ENCODE results near the gene CCDC40. TPM values are rescaled to one million over a fixed set of nuclear protein-coding genes. Genes with fewer than 3 reads are reported as not detected.

The CCDC40 gene
- total and polyA plus RNA-seq, 2 of the 13 experiments (the other 11 are each of a cell fraction or from before 2014, with no cell fraction given), result 4.1 to 5.5 TPM

- TF ChIP-seq, protein P1, sequence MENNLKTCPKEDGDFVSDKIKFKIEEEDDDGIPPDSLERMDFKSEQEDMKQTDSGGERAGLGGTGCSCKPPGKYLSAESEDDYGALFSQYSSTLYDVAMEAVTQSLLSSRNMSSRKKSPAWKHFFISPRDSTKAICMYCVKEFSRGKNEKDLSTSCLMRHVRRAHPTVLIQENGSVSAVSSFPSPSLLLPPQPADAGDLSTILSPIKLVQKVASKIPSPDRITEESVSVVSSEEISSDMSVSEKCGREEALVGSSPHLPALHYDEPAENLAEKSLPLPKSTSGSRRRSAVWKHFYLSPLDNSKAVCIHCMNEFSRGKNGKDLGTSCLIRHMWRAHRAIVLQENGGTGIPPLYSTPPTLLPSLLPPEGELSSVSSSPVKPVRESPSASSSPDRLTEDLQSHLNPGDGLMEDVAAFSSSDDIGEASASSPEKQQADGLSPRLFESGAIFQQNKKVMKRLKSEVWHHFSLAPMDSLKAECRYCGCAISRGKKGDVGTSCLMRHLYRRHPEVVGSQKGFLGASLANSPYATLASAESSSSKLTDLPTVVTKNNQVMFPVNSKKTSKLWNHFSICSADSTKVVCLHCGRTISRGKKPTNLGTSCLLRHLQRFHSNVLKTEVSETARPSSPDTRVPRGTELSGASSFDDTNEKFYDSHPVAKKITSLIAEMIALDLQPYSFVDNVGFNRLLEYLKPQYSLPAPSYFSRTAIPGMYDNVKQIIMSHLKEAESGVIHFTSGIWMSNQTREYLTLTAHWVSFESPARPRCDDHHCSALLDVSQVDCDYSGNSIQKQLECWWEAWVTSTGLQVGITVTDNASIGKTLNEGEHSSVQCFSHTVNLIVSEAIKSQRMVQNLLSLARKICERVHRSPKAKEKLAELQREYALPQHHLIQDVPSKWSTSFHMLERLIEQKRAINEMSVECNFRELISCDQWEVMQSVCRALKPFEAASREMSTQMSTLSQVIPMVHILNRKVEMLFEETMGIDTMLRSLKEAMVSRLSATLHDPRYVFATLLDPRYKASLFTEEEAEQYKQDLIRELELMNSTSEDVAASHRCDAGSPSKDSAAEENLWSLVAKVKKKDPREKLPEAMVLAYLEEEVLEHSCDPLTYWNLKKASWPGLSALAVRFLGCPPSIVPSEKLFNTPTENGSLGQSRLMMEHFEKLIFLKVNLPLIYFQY (CRISPR knock-in tag; IDR thresholded peaks at IDR 0.05; ENCODE audit: borderline replicate concordance), result 0 out of 2 replicates have a peak, but pooled peaks have one; percentile 33
- TF ChIP-seq ZSCAN22 (CRISPR knock-in tag; IDR thresholded peaks at IDR 0.05) (no peak), JARID2 (CRISPR knock-in tag; IDR thresholded peaks at IDR 0.05; ENCODE audit: insufficient replicate concordance) (no peak), PAX8 (CRISPR knock-in tag; IDR thresholded peaks at IDR 0.05; ENCODE audit: borderline replicate concordance) (no peak), LCORL (IDR thresholded peaks at IDR 0.05) (no peak), LCORL (CRISPR knock-in tag; IDR thresholded peaks at IDR 0.05) (peak; percentile 56; the same call in 1 of the 2 replicates), ZNF724P (CRISPR knock-in tag; IDR thresholded peaks at IDR 0.05; ENCODE audit: borderline replicate concordance) (no peak), ONECUT2 (CRISPR knock-in tag; IDR thresholded peaks at IDR 0.05) (no peak), PREB (CRISPR knock-in tag; IDR thresholded peaks at IDR 0.05) (no peak), TP53 (CRISPR knock-in tag; conservative IDR thresholded peaks at IDR 0.05) (no peak), ZNF569 (CRISPR knock-in tag; IDR thresholded peaks at IDR 0.05; ENCODE audit: borderline replicate concordance) (no peak), ZNF33B (CRISPR knock-in tag; IDR thresholded peaks at IDR 0.05) (no peak)
- TF ChIP-seq, protein P2, sequence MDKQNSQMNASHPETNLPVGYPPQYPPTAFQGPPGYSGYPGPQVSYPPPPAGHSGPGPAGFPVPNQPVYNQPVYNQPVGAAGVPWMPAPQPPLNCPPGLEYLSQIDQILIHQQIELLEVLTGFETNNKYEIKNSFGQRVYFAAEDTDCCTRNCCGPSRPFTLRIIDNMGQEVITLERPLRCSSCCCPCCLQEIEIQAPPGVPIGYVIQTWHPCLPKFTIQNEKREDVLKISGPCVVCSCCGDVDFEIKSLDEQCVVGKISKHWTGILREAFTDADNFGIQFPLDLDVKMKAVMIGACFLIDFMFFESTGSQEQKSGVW (CRISPR knock-in tag; IDR thresholded peaks at IDR 0.05; ENCODE audit: borderline replicate concordance), result no peak
- TF ChIP-seq, protein P3, sequence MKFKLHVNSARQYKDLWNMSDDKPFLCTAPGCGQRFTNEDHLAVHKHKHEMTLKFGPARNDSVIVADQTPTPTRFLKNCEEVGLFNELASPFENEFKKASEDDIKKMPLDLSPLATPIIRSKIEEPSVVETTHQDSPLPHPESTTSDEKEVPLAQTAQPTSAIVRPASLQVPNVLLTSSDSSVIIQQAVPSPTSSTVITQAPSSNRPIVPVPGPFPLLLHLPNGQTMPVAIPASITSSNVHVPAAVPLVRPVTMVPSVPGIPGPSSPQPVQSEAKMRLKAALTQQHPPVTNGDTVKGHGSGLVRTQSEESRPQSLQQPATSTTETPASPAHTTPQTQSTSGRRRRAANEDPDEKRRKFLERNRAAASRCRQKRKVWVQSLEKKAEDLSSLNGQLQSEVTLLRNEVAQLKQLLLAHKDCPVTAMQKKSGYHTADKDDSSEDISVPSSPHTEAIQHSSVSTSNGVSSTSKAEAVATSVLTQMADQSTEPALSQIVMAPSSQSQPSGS (CRISPR knock-in tag; IDR thresholded peaks at IDR 0.05), result no peak
- TF ChIP-seq, protein P4, sequence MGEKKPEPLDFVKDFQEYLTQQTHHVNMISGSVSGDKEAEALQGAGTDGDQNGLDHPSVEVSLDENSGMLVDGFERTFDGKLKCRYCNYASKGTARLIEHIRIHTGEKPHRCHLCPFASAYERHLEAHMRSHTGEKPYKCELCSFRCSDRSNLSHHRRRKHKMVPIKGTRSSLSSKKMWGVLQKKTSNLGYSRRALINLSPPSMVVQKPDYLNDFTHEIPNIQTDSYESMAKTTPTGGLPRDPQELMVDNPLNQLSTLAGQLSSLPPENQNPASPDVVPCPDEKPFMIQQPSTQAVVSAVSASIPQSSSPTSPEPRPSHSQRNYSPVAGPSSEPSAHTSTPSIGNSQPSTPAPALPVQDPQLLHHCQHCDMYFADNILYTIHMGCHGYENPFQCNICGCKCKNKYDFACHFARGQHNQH (CRISPR knock-in tag; IDR thresholded peaks at IDR 0.05), result peak; percentile 36; the same call in 1 of the 2 replicates
- TF ChIP-seq, protein P5, sequence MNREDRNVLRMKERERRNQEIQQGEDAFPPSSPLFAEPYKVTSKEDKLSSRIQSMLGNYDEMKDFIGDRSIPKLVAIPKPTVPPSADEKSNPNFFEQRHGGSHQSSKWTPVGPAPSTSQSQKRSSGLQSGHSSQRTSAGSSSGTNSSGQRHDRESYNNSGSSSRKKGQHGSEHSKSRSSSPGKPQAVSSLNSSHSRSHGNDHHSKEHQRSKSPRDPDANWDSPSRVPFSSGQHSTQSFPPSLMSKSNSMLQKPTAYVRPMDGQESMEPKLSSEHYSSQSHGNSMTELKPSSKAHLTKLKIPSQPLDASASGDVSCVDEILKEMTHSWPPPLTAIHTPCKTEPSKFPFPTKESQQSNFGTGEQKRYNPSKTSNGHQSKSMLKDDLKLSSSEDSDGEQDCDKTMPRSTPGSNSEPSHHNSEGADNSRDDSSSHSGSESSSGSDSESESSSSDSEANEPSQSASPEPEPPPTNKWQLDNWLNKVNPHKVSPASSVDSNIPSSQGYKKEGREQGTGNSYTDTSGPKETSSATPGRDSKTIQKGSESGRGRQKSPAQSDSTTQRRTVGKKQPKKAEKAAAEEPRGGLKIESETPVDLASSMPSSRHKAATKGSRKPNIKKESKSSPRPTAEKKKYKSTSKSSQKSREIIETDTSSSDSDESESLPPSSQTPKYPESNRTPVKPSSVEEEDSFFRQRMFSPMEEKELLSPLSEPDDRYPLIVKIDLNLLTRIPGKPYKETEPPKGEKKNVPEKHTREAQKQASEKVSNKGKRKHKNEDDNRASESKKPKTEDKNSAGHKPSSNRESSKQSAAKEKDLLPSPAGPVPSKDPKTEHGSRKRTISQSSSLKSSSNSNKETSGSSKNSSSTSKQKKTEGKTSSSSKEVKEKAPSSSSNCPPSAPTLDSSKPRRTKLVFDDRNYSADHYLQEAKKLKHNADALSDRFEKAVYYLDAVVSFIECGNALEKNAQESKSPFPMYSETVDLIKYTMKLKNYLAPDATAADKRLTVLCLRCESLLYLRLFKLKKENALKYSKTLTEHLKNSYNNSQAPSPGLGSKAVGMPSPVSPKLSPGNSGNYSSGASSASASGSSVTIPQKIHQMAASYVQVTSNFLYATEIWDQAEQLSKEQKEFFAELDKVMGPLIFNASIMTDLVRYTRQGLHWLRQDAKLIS (CRISPR knock-in tag; IDR thresholded peaks at IDR 0.05), result no peak
Measured at GRCh38 chr17:80063830-80064585, 27.6 kb downstream of the CCDC40 start (continued).
